ENCODE data around the gene KIAA1755.
A peak's percentile ranks its signal among the peaks of the same experiment; 100 is the strongest.

The KIAA1755 gene

DNA sequence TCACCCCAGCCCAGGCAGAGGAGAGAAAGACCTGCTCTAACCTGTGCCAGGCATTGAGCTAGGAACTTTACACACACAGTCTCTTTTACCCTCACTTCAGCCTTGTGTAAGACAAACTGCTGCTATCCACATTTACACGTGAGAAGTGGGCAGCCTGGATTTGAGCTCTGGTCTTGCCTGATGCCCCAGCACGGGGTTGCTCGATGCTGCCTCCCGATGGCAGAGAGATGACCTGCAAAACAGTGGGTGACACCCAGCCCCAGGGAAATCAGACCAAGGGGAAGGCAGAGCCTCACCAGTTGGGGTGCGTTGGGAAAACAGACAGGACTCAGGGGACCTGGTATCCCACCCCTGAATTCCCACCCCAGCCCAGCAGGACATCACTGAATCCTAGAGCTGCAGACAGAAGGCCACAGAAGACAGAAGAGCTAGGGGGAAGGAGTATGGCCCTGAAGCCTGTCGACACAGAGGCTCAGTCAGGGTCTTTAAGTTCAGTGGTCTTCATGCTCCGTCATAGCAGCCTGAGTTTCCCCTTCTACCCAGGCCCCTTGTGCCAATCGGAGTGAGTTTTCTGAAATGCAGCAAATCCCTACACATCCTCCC lies 44.4 kb upstream of the KIAA1755 start:
- H3K79me2 ChIP-seq (ENCODE audit: insufficient read depth, low read length): no peaks in the 10 kb centered on the region
- H3K9me2 ChIP-seq (replicated peaks; ENCODE audit: insufficient read depth, low read length): no peaks in the 10 kb centered on the region
- no peak overlapping the region for H3K4me2 ChIP-seq (ENCODE audit: low read depth, low read length, poor library complexity, severe bottlenecking)
- no peak overlapping the region for H3K27ac ChIP-seq (ENCODE audit: low read depth, low read length)
- no peaks in the 10 kb centered on the region for H3F3A ChIP-seq (ENCODE audit: insufficient read depth)
- no peaks in the 10 kb centered on the region for H3K9me3 ChIP-seq (ENCODE audit: insufficient read depth, low read length)
- no peak overlapping the region for H3K4me3 ChIP-seq (ENCODE audit: insufficient read depth, low read length, poor library complexity, severe bottlenecking)
- H4K20me1 ChIP-seq (ENCODE audit: low read depth, low read length): no peaks in the 10 kb centered on the region
- H3K36me3 ChIP-seq (ENCODE audit: low read length): no peaks in the 10 kb centered on the region
- 0 out of 2 replicates have a peak, but pooled peaks cover under 1% of the 10 kb centered on the region for H3K27me3 ChIP-seq (ENCODE audit: low read length)
- no peak overlapping the region for H3K9ac ChIP-seq (ENCODE audit: low read length)
- TF ChIP-seq EZH2phosphoT487 (conservative IDR thresholded peaks at IDR 0.05; ENCODE audit: low read length): no peak
- TF ChIP-seq, protein P1, sequence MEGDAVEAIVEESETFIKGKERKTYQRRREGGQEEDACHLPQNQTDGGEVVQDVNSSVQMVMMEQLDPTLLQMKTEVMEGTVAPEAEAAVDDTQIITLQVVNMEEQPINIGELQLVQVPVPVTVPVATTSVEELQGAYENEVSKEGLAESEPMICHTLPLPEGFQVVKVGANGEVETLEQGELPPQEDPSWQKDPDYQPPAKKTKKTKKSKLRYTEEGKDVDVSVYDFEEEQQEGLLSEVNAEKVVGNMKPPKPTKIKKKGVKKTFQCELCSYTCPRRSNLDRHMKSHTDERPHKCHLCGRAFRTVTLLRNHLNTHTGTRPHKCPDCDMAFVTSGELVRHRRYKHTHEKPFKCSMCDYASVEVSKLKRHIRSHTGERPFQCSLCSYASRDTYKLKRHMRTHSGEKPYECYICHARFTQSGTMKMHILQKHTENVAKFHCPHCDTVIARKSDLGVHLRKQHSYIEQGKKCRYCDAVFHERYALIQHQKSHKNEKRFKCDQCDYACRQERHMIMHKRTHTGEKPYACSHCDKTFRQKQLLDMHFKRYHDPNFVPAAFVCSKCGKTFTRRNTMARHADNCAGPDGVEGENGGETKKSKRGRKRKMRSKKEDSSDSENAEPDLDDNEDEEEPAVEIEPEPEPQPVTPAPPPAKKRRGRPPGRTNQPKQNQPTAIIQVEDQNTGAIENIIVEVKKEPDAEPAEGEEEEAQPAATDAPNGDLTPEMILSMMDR (IDR thresholded peaks at IDR 0.05; ENCODE audit: insufficient read depth, low read length, poor library complexity, severe bottlenecking): peak; percentile 19
- H2AFZ ChIP-seq (ENCODE audit: low read depth, low read length, severe bottlenecking): no peak overlapping the region

DNA sequence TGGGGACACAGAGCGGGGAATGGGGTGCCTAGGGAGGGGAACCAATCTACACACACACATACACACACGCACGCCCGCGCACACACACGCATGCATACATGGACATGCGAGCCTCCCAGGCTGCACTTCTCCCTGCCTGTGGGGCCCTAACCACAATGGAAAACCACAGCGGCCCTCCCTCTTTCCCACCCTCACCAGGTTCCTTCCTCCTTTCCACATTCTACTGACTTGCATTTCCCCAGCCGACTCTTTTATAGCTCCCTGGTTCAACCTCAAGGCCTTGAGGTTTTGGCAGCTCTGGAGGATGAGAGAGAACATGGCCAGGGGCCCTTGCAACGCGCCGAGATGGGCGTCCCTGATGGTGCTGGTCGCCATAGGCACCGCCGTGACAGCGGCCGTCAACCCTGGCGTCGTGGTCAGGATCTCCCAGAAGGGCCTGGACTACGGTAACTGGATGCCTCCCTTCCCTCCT lies 43.4 kb upstream of the KIAA1755 start, which contains the start of gene BPI:
Gene BPI (plus strand): TSS at position 249 of the 472 bp plus-strand sequence. CDS start 68 bp downstream, at position 317.
- Histone ChIP-seq H3K9me3 (ENCODE audit: insufficient read depth, low read length) (no peaks in the 10 kb centered on the region), H3K9me2 (replicated peaks; ENCODE audit: insufficient read depth, low read length) (no peaks in the 10 kb centered on the region), H3K27me3 (ENCODE audit: low read length) (no peaks in the 10 kb centered on the region), H3F3A (ENCODE audit: insufficient read depth) (no peaks in the 10 kb centered on the region), H3K4me3 (ENCODE audit: insufficient read depth, low read length, poor library complexity, severe bottlenecking) (no peak within 1 kb of the TSS), H3K9ac (ENCODE audit: low read length) (no peak within 1 kb of the TSS), H2AFZ (ENCODE audit: low read depth, low read length, severe bottlenecking) (no peak within 1 kb of the TSS), H4K20me1 (ENCODE audit: low read depth, low read length) (no peaks in the 10 kb centered on the region), H3K36me3 (ENCODE audit: low read length) (no peaks in the 10 kb centered on the region), H3K4me2 (ENCODE audit: low read depth, low read length, poor library complexity, severe bottlenecking) (no peak within 1 kb of the TSS), H3K79me2 (ENCODE audit: insufficient read depth, low read length) (no peaks in the 10 kb centered on the region), H3K27ac (ENCODE audit: low read depth, low read length) (no peak within 1 kb of the TSS)
- TF ChIP-seq EZH2phosphoT487 (conservative IDR thresholded peaks at IDR 0.05; ENCODE audit: low read length): no peak

GRCh38 chr20:38302786-38303185 lies 42.3 kb upstream of the KIAA1755 start:
- no peaks in the 10 kb centered on the region for H3F3A ChIP-seq (ENCODE audit: insufficient read depth)
- no peak overlapping the region for H2AFZ ChIP-seq (ENCODE audit: low read depth, low read length, severe bottlenecking)
- no peak overlapping the region for H3K27ac ChIP-seq (ENCODE audit: low read depth, low read length)
- H3K27me3 ChIP-seq (ENCODE audit: low read length): no peaks in the 10 kb centered on the region
- H3K79me2 ChIP-seq (ENCODE audit: insufficient read depth, low read length): no peaks in the 10 kb centered on the region
- no peaks in the 10 kb centered on the region for H3K36me3 ChIP-seq (ENCODE audit: low read length)
- TF ChIP-seq, protein P1 (IDR thresholded peaks at IDR 0.05; ENCODE audit: insufficient read depth, low read length, poor library complexity, severe bottlenecking): no peak
- TF ChIP-seq EZH2phosphoT487 (conservative IDR thresholded peaks at IDR 0.05; ENCODE audit: low read length): no peak
- H3K9me3 ChIP-seq (ENCODE audit: insufficient read depth, low read length): no peaks in the 10 kb centered on the region
- no peaks in the 10 kb centered on the region for H3K9me2 ChIP-seq (replicated peaks; ENCODE audit: insufficient read depth, low read length)
- H3K9ac ChIP-seq (ENCODE audit: low read length): no peak overlapping the region
- H3K4me2 ChIP-seq (ENCODE audit: low read depth, low read length, poor library complexity, severe bottlenecking): no peak overlapping the region
- H3K4me3 ChIP-seq (ENCODE audit: insufficient read depth, low read length, poor library complexity, severe bottlenecking): no peak overlapping the region
- no peaks in the 10 kb centered on the region for H4K20me1 ChIP-seq (ENCODE audit: low read depth, low read length)

DNA sequence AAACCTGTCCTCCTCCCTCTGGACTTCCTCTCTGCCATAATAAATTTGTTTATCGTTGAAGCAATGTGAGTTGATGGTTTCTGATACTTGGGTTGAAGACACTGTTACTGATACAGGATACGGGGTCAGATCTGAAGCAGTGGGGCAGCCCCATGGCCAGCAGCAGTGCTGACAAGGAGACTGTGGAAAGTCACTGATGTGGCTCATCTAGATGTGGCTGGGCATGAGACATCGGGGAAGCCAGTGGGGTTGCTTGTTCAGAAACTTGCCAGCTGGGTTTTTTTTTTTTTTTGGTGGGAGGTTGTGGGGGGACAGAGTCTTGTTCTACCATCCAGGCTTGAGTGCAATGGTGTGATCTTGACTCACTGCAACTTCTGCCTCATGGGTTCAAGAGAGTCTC lies 40.8 kb upstream of the KIAA1755 start:
- TF ChIP-seq, protein P1 (IDR thresholded peaks at IDR 0.05; ENCODE audit: insufficient read depth, low read length, poor library complexity, severe bottlenecking): no peak
- no peak for TF ChIP-seq EZH2phosphoT487 (conservative IDR thresholded peaks at IDR 0.05; ENCODE audit: low read length)
- H2AFZ ChIP-seq (ENCODE audit: low read depth, low read length, severe bottlenecking): no peak overlapping the region
- H3K27ac ChIP-seq (ENCODE audit: low read depth, low read length): no peak overlapping the region
- no peaks in the 10 kb centered on the region for H3F3A ChIP-seq (ENCODE audit: insufficient read depth)
- no peak overlapping the region for H3K4me2 ChIP-seq (ENCODE audit: low read depth, low read length, poor library complexity, severe bottlenecking)
- no peaks in the 10 kb centered on the region for H3K36me3 ChIP-seq (ENCODE audit: low read length)
- H3K9me2 ChIP-seq (replicated peaks; ENCODE audit: insufficient read depth, low read length): no peaks in the 10 kb centered on the region
- H3K27me3 ChIP-seq (ENCODE audit: low read length): no peaks in the 10 kb centered on the region
- H3K4me3 ChIP-seq (ENCODE audit: insufficient read depth, low read length, poor library complexity, severe bottlenecking): no peak overlapping the region
- H3K79me2 ChIP-seq (ENCODE audit: insufficient read depth, low read length): no peaks in the 10 kb centered on the region
- no peak overlapping the region for H3K9ac ChIP-seq (ENCODE audit: low read length)
- H3K9me3 ChIP-seq (ENCODE audit: insufficient read depth, low read length): no peaks in the 10 kb centered on the region
- no peaks in the 10 kb centered on the region for H4K20me1 ChIP-seq (ENCODE audit: low read depth, low read length)

Data from SU-DHL-6 (cell line).